Measurements from ENCODE around the gene DTYMK. TPM values are rescaled to one million over a fixed set of nuclear protein-coding genes. Genes with fewer than 3 reads are reported as not detected.

The DTYMK gene
- total and polyA plus RNA-seq, 2 of the 4 experiments (the other 2 are of a cell fraction) = 31.7 to 50.1 TPM

DNA sequence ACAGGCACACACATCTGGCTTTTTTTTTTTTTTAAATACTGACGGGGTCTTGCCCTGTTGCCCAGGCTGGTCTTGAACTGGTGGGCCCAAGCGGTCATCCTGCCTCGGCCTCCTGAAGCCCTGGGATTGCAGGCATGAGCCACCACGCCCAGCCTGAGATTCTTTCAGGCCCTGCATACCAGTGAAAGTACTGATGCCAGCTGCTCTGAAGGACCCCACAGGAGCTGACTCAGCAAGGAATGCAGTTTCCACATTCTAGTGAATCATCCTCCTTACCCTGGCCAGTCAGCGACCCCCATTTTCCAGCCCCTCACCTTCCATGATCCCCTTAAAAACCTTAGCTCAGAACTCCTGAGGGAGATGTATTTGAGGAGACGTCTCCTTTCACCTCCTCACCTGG lies 5.8 kb upstream of the DTYMK start:
- Histone ChIP-seq H4K5ac (ENCODE audit: low read depth, low read length) (no peak overlapping the region), H3K23ac (ENCODE audit: low read depth, low read length) (0 out of 2 replicates have a peak overlapping the region, but pooled peaks have one; percentile 46), H3K36me3 (ENCODE audit: control insufficient read depth, insufficient read depth, low read length) (peaks cover 29% of the 10 kb centered on the region), H3K4me1 (ENCODE audit: control insufficient read depth, insufficient read depth, low read length) (peaks cover 5% of the 10 kb centered on the region; the same call in 1 of the 2 replicates), H3K9me1 (ENCODE audit: insufficient read depth, low read length) (peaks cover 16% of the 10 kb centered on the region), H3K18ac (ENCODE audit: low read depth, low read length) (no peak overlapping the region), H3K4me3 (ENCODE audit: insufficient read depth, low read depth, low read length) (no peak overlapping the region), H2BK120ac (ENCODE audit: low read depth, low read length) (no peak overlapping the region), H2BK5ac (ENCODE audit: low read depth, low read length, poor library complexity, severe bottlenecking) (peak overlapping the region; percentile 21), H2AFZ (replicated peaks; ENCODE audit: low read length, poor library complexity) (no peak overlapping the region), H2BK15ac (ENCODE audit: low read depth, low read length) (no peak overlapping the region), H3K56ac (ENCODE audit: extremely low read depth, insufficient read depth, low read length) (no peak overlapping the region), H2BK20ac (ENCODE audit: low read depth, low read length) (no peak overlapping the region), H3K27ac (ENCODE audit: insufficient read depth, low read length) (peak overlapping the region; percentile 28; the same call in 1 of the 2 replicates), H3K4me2 (ENCODE audit: low read depth, low read length) (no peak overlapping the region), H4K20me1 (ENCODE audit: insufficient read depth, low read length) (no peaks in the 10 kb centered on the region), H3K4ac (ENCODE audit: low read depth, low read length) (no peak overlapping the region), H2AK5ac (ENCODE audit: low read depth, low read length) (0 out of 2 replicates have a peak overlapping the region, but pooled peaks have one; percentile 27), H3K14ac (replicated peaks; ENCODE audit: low read depth, low read length) (0 out of 2 replicates have a peak overlapping the region, but pooled peaks have one; percentile 39), H4K91ac (ENCODE audit: insufficient read depth, low read depth, low read length) (no peak overlapping the region; the same call in 1 of the 2 replicates), H3K27me3 (ENCODE audit: control insufficient read depth, insufficient read depth, low read length) (no peaks in the 10 kb centered on the region), H2AK9ac (replicated peaks; ENCODE audit: low read depth, low read length, poor library complexity) (peak overlapping the region; percentile 85), H3K9ac (ENCODE audit: low read depth, low read length) (no peak overlapping the region), H3K9me3 (ENCODE audit: control insufficient read depth, insufficient read depth, low read length) (no peaks in the 10 kb centered on the region), H3K79me1 (ENCODE audit: low read depth in 1 of 2, low read length in 2 of 2) (peaks cover 29 to 51% of the 10 kb centered on the region in 2 experiments), H4K8ac (ENCODE audit: low read depth in 2 of 2, low read length in 2 of 2) (peak overlapping the region in 1 of 2 experiments; percentile 74; a peak in 1 of 4 replicates)
- ChIA-PET CTCF (interaction anchor here (0.6 to 1.2 kb wide), 4 partner anchors 23 to 254 kb away, joined by 3 to 5 read pairs (median 4); no protein-coding TSS in a partner anchor), POLR2A (ENCODE audit: unreplicated experiment) (no interaction called here)
- intact Hi-C loops (cut with micrococcal nuclease) (no loop called here), dilution Hi-C loops (cut with HindIII; ENCODE audit: low sequenced_read_pairs, unreplicated experiment) (no loop called here), in situ Hi-C loops (cut with MboI; ENCODE audit: low sequenced_read_pairs) (no loop called here)
- whole genome bisulfite sequencing, 2 experiments (ENCODE audit: extremely low coverage in 2 of 2, insufficient read length in 1 of 2) = no CpG with 5 or more reads among the region's 6 CpGs
- peak; percentile 76 for ATAC-seq (ENCODE audit: low read depth)
- peak; percentile 84 for DNase-seq
- BruUV-seq (replicated peaks) = no TSS peak
- no peak for TF ChIP-seq RAD21 (IDR thresholded peaks at IDR 0.05; ENCODE audit: low read length)
- no peak for TF ChIP-seq POLR2A (IDR thresholded peaks at IDR 0.05; ENCODE audit: low read depth, low read length)
- TF ChIP-seq NFE2L2 (IDR thresholded peaks at IDR 0.05; ENCODE audit: low read depth, low read length) = 0 out of 2 replicates have a peak, but pooled peaks have one; percentile 18
- no peak for TF ChIP-seq USF2 (IDR thresholded peaks at IDR 0.05; ENCODE audit: low read depth, low read length)
- peak; percentile 36; the same call in 1 of the 2 replicates for TF ChIP-seq BHLHE40 (IDR thresholded peaks at IDR 0.05; ENCODE audit: low read depth, low read length)
- TF ChIP-seq, protein P1, sequence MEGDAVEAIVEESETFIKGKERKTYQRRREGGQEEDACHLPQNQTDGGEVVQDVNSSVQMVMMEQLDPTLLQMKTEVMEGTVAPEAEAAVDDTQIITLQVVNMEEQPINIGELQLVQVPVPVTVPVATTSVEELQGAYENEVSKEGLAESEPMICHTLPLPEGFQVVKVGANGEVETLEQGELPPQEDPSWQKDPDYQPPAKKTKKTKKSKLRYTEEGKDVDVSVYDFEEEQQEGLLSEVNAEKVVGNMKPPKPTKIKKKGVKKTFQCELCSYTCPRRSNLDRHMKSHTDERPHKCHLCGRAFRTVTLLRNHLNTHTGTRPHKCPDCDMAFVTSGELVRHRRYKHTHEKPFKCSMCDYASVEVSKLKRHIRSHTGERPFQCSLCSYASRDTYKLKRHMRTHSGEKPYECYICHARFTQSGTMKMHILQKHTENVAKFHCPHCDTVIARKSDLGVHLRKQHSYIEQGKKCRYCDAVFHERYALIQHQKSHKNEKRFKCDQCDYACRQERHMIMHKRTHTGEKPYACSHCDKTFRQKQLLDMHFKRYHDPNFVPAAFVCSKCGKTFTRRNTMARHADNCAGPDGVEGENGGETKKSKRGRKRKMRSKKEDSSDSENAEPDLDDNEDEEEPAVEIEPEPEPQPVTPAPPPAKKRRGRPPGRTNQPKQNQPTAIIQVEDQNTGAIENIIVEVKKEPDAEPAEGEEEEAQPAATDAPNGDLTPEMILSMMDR (conservative IDR thresholded peaks at IDR 0.05; ENCODE audit: low read depth, low read length) = no peak
- TF ChIP-seq MXI1 (IDR thresholded peaks at IDR 0.05; ENCODE audit: borderline replicate concordance, low read depth, low read length) = no peak
- TF ChIP-seq CEBPB (IDR thresholded peaks at IDR 0.05; ENCODE audit: low read depth, low read length) = peak; percentile 63
- TF ChIP-seq RFX5 (IDR thresholded peaks at IDR 0.05; ENCODE audit: low read depth, low read length) = no peak
- no peak for TF ChIP-seq SMC3 (IDR thresholded peaks at IDR 0.05; ENCODE audit: low read depth, low read length)
- peak; percentile 55; the same call in 1 of the 2 replicates for TF ChIP-seq FOS (IDR thresholded peaks at IDR 0.05; ENCODE audit: low read depth, low read length)
- TF ChIP-seq CHD1 (IDR thresholded peaks at IDR 0.05; ENCODE audit: low read depth, low read length) = no peak
- TF ChIP-seq RCOR1 (IDR thresholded peaks at IDR 0.05; ENCODE audit: insufficient replicate concordance, low read length) = peak; percentile 43
- no peak for TF ChIP-seq MAZ (IDR thresholded peaks at IDR 0.05; ENCODE audit: borderline replicate concordance, low read depth, low read length)
- no peak for TF ChIP-seq ELK1 (IDR thresholded peaks at IDR 0.05; ENCODE audit: borderline replicate concordance, low read depth, low read length)
- TF ChIP-seq MAFK (IDR thresholded peaks at IDR 0.05; ENCODE audit: low read depth, low read length) = peak; percentile 93
